Measurements from ENCODE around the gene VSX2. TPM values are rescaled to one million over a fixed set of nuclear protein-coding genes. Genes with fewer than 3 reads are reported as not detected.

Gene VSX2
- total RNA-seq, 1 donor = not detected

GRCh38 chr14:74240794-74241651, 1.8 kb downstream of the VSX2 start:
- no peak overlapping the region for H3K4me3 ChIP-seq (ENCODE audit: low read depth, low read length)
- TF ChIP-seq CTCF (IDR thresholded peaks at IDR 0.05; ENCODE audit: insufficient read depth, low read length) = no peak
- peak; percentile 7 for DNase-seq (ENCODE audit: low read depth)

DNA sequence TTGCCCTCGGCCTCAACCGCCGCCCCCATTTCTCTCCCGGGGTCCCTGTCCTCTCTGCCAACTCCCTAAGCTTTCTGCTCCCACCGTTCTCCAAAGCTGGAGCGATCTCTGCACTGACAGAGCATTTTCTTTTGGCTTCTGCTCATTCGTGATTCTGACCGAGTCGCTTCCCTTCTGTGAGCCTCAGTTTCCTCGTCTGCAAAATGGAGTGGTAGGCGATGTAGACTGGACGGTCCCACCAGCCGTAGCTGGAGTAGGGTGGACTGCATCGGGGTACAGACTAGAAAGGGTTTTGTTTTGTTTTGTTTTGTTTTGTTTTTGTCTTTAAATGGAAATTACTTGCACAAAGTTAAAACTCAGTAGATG, 2.4 kb downstream of the VSX2 start:
- TF ChIP-seq CTCF (IDR thresholded peaks at IDR 0.05; ENCODE audit: insufficient read depth, low read length) = no peak
- H3K4me3 ChIP-seq (ENCODE audit: low read depth, low read length) = no peak overlapping the region
- DNase-seq (ENCODE audit: low read depth) = no peak

DNA sequence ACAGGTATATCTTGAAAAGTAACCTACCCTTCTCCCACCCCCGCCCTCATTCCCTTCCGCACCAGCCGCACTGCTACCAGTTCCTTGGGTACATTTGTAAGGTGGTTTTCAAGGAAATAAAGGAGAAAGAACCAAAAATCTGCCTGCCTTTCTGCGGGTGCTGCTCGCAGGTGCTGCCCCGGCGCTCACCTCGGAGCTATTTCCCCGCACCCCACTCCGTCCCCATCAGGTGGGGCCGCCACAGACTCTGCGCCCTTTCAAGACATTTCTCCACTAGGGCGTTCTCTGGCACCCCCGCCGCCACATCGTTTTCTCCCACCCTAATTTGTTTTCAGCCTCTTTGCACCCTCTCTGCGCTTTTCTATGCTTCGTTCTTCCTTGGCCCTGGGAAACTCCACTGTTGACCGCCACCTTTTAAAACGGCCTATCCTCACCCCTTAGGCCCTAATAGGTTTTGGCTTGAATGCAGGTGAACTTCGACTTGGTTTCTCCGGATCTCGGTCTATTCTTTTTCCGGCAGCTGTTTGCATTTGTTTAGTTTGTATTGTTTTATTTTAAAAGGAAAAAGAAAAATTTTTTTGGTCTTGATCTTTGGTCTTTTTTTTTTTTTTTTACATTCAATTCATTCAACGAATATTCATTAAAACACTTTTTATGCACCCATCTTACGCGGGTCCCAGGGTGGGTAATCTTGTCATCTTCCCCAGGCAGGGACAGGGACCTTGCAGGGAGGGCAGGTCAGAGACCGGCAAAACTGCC, 3.0 kb downstream of the VSX2 start:
- TF ChIP-seq CTCF (IDR thresholded peaks at IDR 0.05; ENCODE audit: insufficient read depth, low read length) = no peak
- no peak for DNase-seq (ENCODE audit: low read depth)
- H3K4me3 ChIP-seq (ENCODE audit: low read depth, low read length) = no peak overlapping the region

DNA sequence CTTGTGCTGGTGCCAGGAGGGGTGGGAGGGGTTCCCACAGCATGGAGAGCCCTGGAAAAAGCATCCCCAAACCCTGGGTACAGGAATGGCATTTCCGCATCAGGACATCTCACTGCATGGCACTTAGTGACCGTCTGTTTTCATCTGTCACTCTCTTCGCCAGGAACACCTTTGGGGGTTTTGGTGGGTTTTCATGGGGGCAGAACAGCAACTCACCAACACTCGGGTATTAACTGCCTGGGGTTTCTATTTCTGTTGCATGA, 3.5 kb downstream of the VSX2 start:
- DNase-seq (ENCODE audit: low read depth) = no peak
- no peak overlapping the region for H3K4me3 ChIP-seq (ENCODE audit: low read depth, low read length)
- TF ChIP-seq CTCF (IDR thresholded peaks at IDR 0.05; ENCODE audit: insufficient read depth, low read length) = no peak

- H3K4me3 ChIP-seq (ENCODE audit: low read depth, low read length) = no peak overlapping the region
- TF ChIP-seq CTCF (IDR thresholded peaks at IDR 0.05; ENCODE audit: insufficient read depth, low read length) = no peak
- no peak for DNase-seq (ENCODE audit: low read depth)
Observed at GRCh38 chr14:74243051-74243450, 3.8 kb downstream of the VSX2 start.

- DNase-seq (ENCODE audit: low read depth) = no peak
- H3K4me3 ChIP-seq (ENCODE audit: low read depth, low read length) = no peak overlapping the region
- no peak for TF ChIP-seq CTCF (IDR thresholded peaks at IDR 0.05; ENCODE audit: insufficient read depth, low read length)
Observed at GRCh38 chr14:74244115-74244514, 4.9 kb downstream of the VSX2 start.
